Endothelial cell of umbilical vein (primary cell): ENCODE measurements around the gene SIGLECL1. TPM values are rescaled to one million over a fixed set of nuclear protein-coding genes. Genes with fewer than 3 reads are reported as not detected.

Source experiments
- Bru-seq: library from RNA; stranded (reverse); fragments of 400-500 nt; gene quantifications from one replicate; lab custom pipeline; 2021; lab: Mats Ljungman, UMichigan
- BruChase-seq, 2 experiments: library from RNA; stranded (reverse); fragments of 400-500 nt; gene quantifications; one replicate each; lab custom pipeline; 2021; lab: Mats Ljungman, UMichigan
- BruUV-seq: library from RNA; stranded (reverse); fragments of 400-500 nt; replicated peaks from 2 replicates; lab custom pipeline; 2021; lab: Mats Ljungman, UMichigan
- CTCF ChIA-PET: fragments of 300-600, 350-600 bp; sonication (Branson Sonifier 250); formaldehyde crosslinking; loops from one replicate; lab custom pipeline; 2021; ENCODE audit warnings: antibody characterized with exemption, inconsistent platforms; lab: Charles Lee
- POLR2A ChIA-PET: fragments of 300-600, 350-600 bp; sonication (Branson Sonifier 250); formaldehyde crosslinking; loops from one replicate; lab custom pipeline; 2021; ENCODE audit warnings: antibody characterized with exemption, inconsistent platforms; lab: Charles Lee
- DNase-seq: peaks from one replicate; pipeline ENCODE4 v3.0.0-alpha.2; 2011; ENCODE audit warnings: low read depth, low spot score
- FAIRE-seq: peaks from 2 replicates; lab custom pipeline; 2011; peaks lifted over from hg19 to GRCh38; lab: Jason Lieb, UNC
- H2AFZ ChIP-seq: 2 replicates; pipeline ENCODE4 v1.6.0; 2012; ENCODE audit warnings: low read depth, low read length, control low read depth, inconsistent platforms
- H3K27ac ChIP-seq: 2 replicates; pipeline ENCODE4 v1.5.1; 2011; ENCODE audit warnings: low read depth, mild to moderate bottlenecking, control low read depth, low read length, moderate library complexity; ENCODE audit not compliant: insufficient read depth
- H3K27me3 ChIP-seq, 2 experiments: 2 replicates each; pipeline versions ENCODE4 v1.6.0 to v1.6.1; 2011; ENCODE audit warnings: low read length in 2 of 2, mixed read lengths in 1 of 2; ENCODE audit not compliant: control insufficient read depth in 2 of 2, insufficient read depth in 2 of 2
- H3K36me3 ChIP-seq, 2 experiments: 2 replicates in 1 of 2; 3 replicates in 1 of 2; pipeline ENCODE4 v1.5.1; 2011; ENCODE audit warnings: low read length in 2 of 2, mild to moderate bottlenecking in 1 of 2, moderate library complexity in 1 of 2; ENCODE audit not compliant: control insufficient read depth in 2 of 2, insufficient read depth in 2 of 2; ENCODE audit errors: extremely low read depth in 1 of 2
- H3K4me1 ChIP-seq: 3 replicates; pipeline ENCODE4 v1.5.1; 2011; ENCODE audit warnings: mild to moderate bottlenecking, low read length; ENCODE audit not compliant: control insufficient read depth, insufficient read depth; ENCODE audit errors: extremely low read depth
- H3K4me2 ChIP-seq: 2 replicates; pipeline ENCODE4 v1.6.1; 2011; ENCODE audit warnings: low read length, control low read depth, mixed read lengths; ENCODE audit not compliant: insufficient read depth
- H3K4me3 ChIP-seq, 3 experiments: fragments of 200-600 bp in 1 of 3; sonication (generic), shearing (Covaris generic) in 1 of 3; replicated peaks in 1 of 3; 2 replicates each; pipeline ENCODE4 v1.5.1; 2011 to 2016; ENCODE audit warnings: control low read depth in 3 of 3, low read length in 3 of 3, mild to moderate bottlenecking in 2 of 3, inconsistent platforms in 1 of 3, low read depth in 1 of 3, moderate library complexity in 1 of 3; ENCODE audit not compliant: insufficient read depth in 1 of 3
- H3K79me2 ChIP-seq: 2 replicates; pipeline ENCODE4 v1.6.0; 2012; ENCODE audit warnings: low read length, inconsistent platforms; ENCODE audit not compliant: control insufficient read depth, insufficient read depth
- H3K9ac ChIP-seq: replicated peaks from 2 replicates; pipeline ENCODE3; 2011; ENCODE audit warnings: low read length, control low read depth; ENCODE audit not compliant: insufficient read depth; ENCODE audit errors: extremely low read depth
- H3K9me1 ChIP-seq: replicated peaks from 3 replicates; pipeline ENCODE4 v1.6.0; 2011; ENCODE audit warnings: mild to moderate bottlenecking, low read length; ENCODE audit not compliant: control insufficient read depth, insufficient read depth; ENCODE audit errors: extremely low read depth
- H3K9me3 ChIP-seq: replicated peaks from 2 replicates; pipeline ENCODE4 v1.5.1; 2012; ENCODE audit warnings: low read length, inconsistent platforms; ENCODE audit not compliant: control insufficient read depth, insufficient read depth
- H4K20me1 ChIP-seq: replicated peaks from 2 replicates; pipeline ENCODE3; 2011; ENCODE audit warnings: mild to moderate bottlenecking, low read length; ENCODE audit not compliant: control insufficient read depth, insufficient read depth; ENCODE audit errors: extremely low read depth
- MYC ChIP-seq: IDR thresholded peaks from one replicate; pipeline ENCODE4 v1.6.1; 2011; ENCODE audit warnings: mild to moderate bottlenecking, low read depth, low read length
- POLR2AphosphoS5 ChIP-seq: IDR thresholded peaks from 2 replicates; pipeline ENCODE4 v1.6.1; 2012; ENCODE audit warnings: low read depth, mild to moderate bottlenecking, control low read depth, low read length, moderate library complexity; ENCODE audit not compliant: insufficient read depth
- dilution Hi-C: fragments of 300-500 bp; cut with MboI; formaldehyde crosslinking; loops from one replicate; pipeline ENCODE4 v1.15.0; 2019; ENCODE audit warnings: low sequenced_read_pairs; ENCODE audit not compliant: extremely low pct_ligation_motif_present
- intact Hi-C: fragments of 100-400 bp; cut with micrococcal nuclease; formaldehyde crosslinking; loops from one replicate; pipeline ENCODE4 v1.10.0; 2022
- long read RNA-seq: library from polyadenylated mRNA; stranded (forward); transcript quantifications from one replicate; pipeline ENCODE4 v2.0.0, GENCODE V29; 2021
- polyA minus RNA-seq, 3 experiments: library from RNA; depleted of rRNA, polyadenylated mRNA; stranded (reverse); fragments of >200 nt; gene quantifications; 1 replicate in 1 of 3; 2 replicates in 2 of 3; pipeline ENCODE4 v1.2.3, GENCODE V29; 2011
- polyA plus RNA-seq, 4 experiments: library from polyadenylated mRNA; depleted of rRNA in 3 of 4; stranded (reverse) in 3 of 4; unstranded in 1 of 4; fragments of >200 nt; gene quantifications; 2 replicates each; pipeline versions ENCODE4 v1.2.1 to v1.2.3, GENCODE V29; 2011 to 2012; ENCODE audit warnings: missing spikeins in 1 of 4
- total RNA-seq: library from RNA; stranded (reverse); gene quantifications from 2 replicates; pipeline ENCODE4 v1.2.3, GENCODE V29; 2021

Gene SIGLECL1
- total RNA-seq (not detected in 2 replicates), polyA plus RNA-seq (not detected in 2 replicates), polyA minus RNA-seq (not detected in 2 replicates), Bru-seq, nascent RNA (not detected), BruChase-seq, experiment 1, labeled RNA remaining after a 6-hour chase (not detected), BruChase-seq, experiment 2, labeled RNA remaining after a 2-hour chase (not detected)
- polyA plus RNA-seq (2011; cell fraction: cytosol; rRNA removed): not detected in 2 replicates
- polyA plus RNA-seq (2011; cell fraction: nucleus; rRNA removed): not detected in 2 replicates
- not detected in 2 replicates for polyA plus RNA-seq (2012)
- polyA minus RNA-seq (2011; cell fraction: cytosol; rRNA and poly(A)+ RNA removed): not detected
- not detected in 2 replicates for polyA minus RNA-seq (2011; cell fraction: nucleus; rRNA and poly(A)+ RNA removed)
- long read RNA-seq: 0 reads

GRCh38 chr19:51250786-51251467 lies at the start of gene SIGLECL1:
Gene SIGLECL1 (plus strand): TSS chr19:51251080. CDS start chr19:51264073, 12,993 bp downstream.
- no peak for TF ChIP-seq POLR2AphosphoS5
- dilution Hi-C loops: no loop called here

GRCh38 chr19:51201712-51202111 lies 49.2 kb upstream of the SIGLECL1 start:
- dilution Hi-C loops: no loop called here

More at GRCh38 chr19:51250786-51251467, at the start of gene SIGLECL1:
- no TSS peak for BruUV-seq
- no peaks in the 10 kb centered on the region for H3K27me3 ChIP-seq
- FAIRE-seq (no peak), DNase-seq (no peak)
- ChIA-PET CTCF (no interaction called here), POLR2A (no interaction called here)
- no peaks in the 10 kb centered on the region for H3K79me2 ChIP-seq
- no peak within 1 kb of the TSS for H3K9ac ChIP-seq
- no peak within 1 kb of the TSS for H3K4me2 ChIP-seq
- H2AFZ ChIP-seq: no peak within 1 kb of the TSS
- H3K36me3 ChIP-seq: no peaks in the 10 kb centered on the region
- H3K4me1 ChIP-seq: no peaks in the 10 kb centered on the region
- H3K27ac ChIP-seq: no peak within 1 kb of the TSS
- intact Hi-C loops: no loop called here
- H3K4me3 ChIP-seq: no peak within 1 kb of the TSS
- no peaks in the 10 kb centered on the region for H3K9me3 ChIP-seq
- H3K9me1 ChIP-seq: no peaks in the 10 kb centered on the region
- no peaks in the 10 kb centered on the region for H4K20me1 ChIP-seq

More at GRCh38 chr19:51201712-51202111, 49.2 kb upstream of the SIGLECL1 start:
- Histone ChIP-seq H3K9me3 (no peaks in the 10 kb centered on the region), H3K79me2 (no peaks in the 10 kb centered on the region), H3K4me1 (no peaks in the 10 kb centered on the region), H3K9ac (no peak overlapping the region), H3K9me1 (no peaks in the 10 kb centered on the region), H2AFZ (no peak overlapping the region), H3K4me3 (no peak overlapping the region), H3K4me2 (no peak overlapping the region), H3K27me3 (no peaks in the 10 kb centered on the region), H4K20me1 (no peaks in the 10 kb centered on the region), H3K27ac (no peak overlapping the region), H3K36me3 (no peaks in the 10 kb centered on the region)
- ChIA-PET POLR2A (no interaction called here), CTCF (no interaction called here)
- no peak for DNase-seq
- intact Hi-C loops: no loop called here
- BruUV-seq: no TSS peak
- no peak for TF ChIP-seq MYC
- no peak for FAIRE-seq
